ENCODE results near the gene SLC35A2. TPM values are rescaled to one million over a fixed set of nuclear protein-coding genes. Genes with fewer than 3 reads are reported as not detected.

The SLC35A2 gene
- 50.4 TPM for total RNA-seq

DNA sequence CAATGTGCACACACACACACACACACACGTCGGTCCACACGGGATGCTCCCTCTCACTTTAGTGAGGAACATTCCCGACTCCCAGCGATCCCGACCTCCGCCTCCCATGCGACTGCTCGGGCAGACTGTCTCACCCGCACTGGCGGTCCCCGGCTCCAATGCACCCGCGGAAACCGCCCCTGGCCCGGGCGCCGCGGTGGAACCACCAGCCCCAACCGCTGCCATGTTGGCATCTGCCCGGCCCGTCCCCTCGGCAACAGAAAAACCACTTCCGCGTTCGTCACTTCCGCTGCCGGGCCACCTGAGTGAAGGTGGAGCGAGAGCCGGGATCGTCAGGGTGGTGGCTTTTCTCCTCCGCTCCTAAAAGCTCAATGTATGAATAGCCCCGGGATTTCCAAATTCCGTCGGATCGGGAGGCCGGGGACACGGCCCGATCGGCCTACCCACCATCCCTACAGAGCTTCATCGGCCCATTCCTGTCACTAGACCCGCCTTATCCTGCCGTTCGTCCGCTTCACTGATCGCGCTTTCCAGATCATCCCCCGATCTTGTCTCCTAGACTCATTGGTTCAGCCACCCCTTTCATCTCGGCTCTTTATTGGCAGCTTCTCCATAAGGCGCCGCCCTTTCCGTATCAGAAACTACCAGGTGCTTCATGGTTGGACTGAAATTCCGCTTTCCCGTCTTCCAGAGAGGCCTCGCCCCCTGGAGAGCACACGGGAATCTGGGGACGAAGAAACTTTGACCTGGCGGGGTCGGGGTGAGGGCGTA is at the start of gene SLC35A2:
TSS of gene SLC35A2 (minus strand) at position 235 of the 771 bp plus-strand sequence. CDS start at position 225, 10 bp downstream.
- peak; percentile 80 for DNase-seq (ENCODE audit: low spot score)

- DNase-seq (ENCODE audit: low spot score): no peak
These were observed 48.8 kb upstream of the SLC35A2 start for GRCh38 chrX:48960291-48960690.

DNA sequence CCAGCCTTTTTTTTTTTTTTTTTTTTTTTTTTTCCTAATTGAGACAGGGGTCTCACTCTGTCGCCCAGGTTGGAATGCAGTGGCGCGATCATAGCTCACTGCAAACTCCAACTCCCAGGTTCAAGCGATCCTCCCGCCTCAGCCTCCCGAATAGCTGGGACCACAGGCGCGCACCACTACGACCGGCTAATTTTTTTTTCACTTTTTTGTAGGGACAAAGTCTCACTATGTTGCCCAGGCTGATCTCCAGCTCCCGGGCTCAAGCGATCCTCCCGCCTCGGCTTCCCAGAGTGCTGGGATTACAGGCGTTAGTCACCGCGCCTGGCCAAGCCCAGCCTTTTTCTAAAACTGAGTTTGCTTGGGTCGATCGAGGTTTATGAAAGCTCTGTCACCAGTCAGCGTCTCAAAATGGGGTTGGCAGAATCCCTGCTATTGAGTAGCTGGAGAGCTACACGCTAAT is 47.2 kb upstream of the SLC35A2 start:
- peak; percentile 41 for DNase-seq (ENCODE audit: low spot score)

GRCh38 chrX:48957827-48958634 is 46.6 kb upstream of the SLC35A2 start:
- DNase-seq (ENCODE audit: low spot score): peak; percentile 96

DNA sequence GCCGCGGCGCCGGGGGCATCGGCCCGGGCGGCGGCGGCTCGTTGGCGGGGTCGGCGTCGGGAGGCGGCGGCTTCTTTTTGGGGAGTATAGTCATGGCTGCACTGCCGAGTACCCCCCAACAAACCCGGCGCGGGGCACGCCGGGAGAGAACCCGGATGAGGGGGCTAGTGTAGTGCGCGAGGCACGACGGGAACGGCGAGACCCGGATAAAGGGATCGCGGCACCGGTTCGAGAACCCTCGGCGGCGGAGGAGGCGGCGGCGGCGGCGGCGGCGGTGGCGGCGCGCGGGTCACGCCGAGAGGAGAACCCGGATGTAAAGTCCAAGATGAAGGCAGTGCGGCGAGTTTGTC is 46.0 kb upstream of the SLC35A2 start, which contains the start of gene OTUD5:
TSS of gene OTUD5 (minus strand) at position 131 of the 350 bp plus-strand sequence. CDS start at position 94, 37 bp downstream.
- DNase-seq (ENCODE audit: low spot score): no peak

GRCh38 chrX:48956728-48957414 is 45.4 kb upstream of the SLC35A2 start:
- no peak for DNase-seq (ENCODE audit: low spot score)

DNA sequence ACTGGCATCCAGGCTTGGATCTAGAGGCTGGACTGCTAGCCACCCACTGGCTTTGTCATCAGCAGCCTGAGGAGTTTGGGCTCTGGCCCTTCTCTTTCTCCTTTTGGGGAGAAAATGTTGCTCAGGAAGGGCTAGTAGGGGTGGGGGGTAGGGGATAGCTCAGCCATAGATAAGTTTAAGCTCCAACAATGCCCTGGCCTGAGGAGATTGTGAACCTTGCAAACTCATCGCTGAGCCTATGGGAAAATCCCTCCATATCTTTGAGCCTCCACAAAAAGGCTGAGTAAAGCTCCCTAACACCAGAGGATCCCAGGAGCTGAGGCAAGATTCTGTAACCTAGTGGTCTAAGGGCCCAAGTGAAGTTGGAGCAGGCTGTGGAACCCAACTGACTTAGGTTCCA is 37.1 kb upstream of the SLC35A2 start:
- no peak for DNase-seq (ENCODE audit: low spot score)

DNA sequence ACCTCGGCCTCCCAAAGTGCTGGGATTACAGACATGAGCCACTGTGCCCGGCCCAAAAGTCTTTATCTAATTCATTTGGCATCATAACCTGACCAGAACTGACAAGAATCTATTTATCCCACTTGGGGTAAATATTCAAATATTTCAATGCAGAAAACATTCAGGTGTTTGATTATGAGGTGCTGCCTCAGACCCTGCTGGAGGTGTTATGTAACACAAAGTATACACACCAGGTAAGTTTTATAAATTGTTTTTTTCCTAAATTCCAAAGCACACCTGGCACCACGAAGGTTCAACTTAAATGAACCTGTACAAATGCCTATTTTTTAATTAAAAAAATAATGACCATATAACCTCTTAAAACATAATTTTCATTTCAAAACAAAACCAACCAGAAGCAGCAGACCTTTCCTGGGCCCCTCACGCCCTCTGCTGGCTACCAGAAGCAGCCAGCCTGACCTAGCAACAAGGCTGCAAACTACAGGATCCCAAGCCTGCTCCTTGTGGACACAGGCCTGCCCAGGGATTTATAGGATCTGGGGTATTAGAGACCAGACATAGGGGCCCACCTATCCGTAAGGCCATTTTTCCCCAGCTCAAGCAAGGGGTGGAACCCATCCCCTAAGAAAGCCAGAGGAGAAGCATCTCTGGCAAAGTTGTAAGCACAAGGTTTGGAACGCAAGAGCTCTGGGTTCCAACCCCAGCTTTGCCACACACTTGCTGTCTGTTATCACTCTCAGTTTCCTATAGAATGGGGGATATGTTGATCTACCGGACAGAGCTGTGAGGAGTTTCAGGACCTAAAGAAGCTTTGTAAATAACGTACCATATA is 34.3 kb upstream of the SLC35A2 start:
- peak; percentile 51 for DNase-seq (ENCODE audit: low spot score)

- no peak for DNase-seq (ENCODE audit: low spot score)
These were observed 31.4 kb upstream of the SLC35A2 start for GRCh38 chrX:48942895-48943294.

DNA sequence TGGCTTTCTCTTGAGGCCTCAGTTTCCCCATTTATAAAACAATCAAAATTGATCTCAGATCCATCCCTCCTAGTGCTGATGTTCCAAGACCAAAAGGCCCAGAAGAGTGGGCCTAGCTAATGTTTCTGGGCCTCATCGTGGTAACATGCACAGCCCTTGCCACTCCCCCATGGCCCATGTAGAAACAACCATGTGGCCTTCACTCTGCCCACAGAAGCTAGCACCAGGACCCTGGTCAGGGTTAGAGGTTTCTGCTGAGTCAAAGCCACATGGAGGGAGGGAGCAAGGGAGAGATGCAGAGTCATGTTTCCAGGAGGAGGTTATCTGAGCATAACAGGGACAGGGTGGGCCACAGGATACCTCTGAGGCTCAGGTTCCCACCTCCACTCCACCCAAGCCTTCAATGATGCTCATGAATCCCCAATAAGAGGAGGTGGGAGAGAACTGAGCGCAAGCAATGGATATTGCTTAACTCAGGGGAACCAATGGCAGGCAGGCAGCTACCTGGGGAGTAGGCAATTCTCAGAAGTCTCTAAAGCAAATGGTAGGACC is 29.0 kb upstream of the SLC35A2 start:
- DNase-seq (ENCODE audit: low spot score): no peak

DNA sequence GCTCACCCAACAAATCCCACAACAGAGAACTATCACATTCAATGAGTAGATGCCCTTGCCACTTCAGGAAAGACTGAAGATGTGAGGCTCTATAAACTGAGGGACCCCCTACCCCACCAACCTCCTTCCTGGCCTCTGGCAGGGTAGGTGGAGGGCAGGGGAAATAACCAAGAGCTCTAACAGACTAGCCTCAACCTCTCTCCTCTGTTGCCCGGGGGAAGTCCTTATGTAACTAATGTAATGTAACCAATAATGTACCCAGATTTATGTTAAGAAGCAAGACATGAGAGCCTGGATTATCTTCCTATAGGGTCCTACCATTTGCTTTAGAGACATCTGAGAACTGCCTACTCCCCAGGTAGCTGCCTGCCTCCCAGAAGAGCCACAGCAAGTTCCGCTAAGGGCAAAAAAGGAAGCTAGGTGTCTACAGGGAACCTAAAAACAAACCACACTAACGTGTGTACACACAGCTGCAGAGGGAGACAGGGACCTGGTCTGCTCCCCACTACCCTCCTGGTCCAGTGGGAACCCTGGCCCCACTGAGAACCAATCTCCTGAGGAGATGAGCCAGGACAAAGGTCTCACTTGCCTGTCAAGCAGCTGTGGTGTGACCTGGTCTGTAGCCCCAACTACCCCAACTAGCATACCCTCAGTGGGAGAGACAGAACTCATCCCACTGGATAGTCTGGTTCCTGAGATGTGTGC is 28.2 kb upstream of the SLC35A2 start:
- no peak for DNase-seq (ENCODE audit: low spot score)

GRCh38 chrX:48938721-48939425 is 27.4 kb upstream of the SLC35A2 start:
- DNase-seq (ENCODE audit: low spot score): no peak

DNA sequence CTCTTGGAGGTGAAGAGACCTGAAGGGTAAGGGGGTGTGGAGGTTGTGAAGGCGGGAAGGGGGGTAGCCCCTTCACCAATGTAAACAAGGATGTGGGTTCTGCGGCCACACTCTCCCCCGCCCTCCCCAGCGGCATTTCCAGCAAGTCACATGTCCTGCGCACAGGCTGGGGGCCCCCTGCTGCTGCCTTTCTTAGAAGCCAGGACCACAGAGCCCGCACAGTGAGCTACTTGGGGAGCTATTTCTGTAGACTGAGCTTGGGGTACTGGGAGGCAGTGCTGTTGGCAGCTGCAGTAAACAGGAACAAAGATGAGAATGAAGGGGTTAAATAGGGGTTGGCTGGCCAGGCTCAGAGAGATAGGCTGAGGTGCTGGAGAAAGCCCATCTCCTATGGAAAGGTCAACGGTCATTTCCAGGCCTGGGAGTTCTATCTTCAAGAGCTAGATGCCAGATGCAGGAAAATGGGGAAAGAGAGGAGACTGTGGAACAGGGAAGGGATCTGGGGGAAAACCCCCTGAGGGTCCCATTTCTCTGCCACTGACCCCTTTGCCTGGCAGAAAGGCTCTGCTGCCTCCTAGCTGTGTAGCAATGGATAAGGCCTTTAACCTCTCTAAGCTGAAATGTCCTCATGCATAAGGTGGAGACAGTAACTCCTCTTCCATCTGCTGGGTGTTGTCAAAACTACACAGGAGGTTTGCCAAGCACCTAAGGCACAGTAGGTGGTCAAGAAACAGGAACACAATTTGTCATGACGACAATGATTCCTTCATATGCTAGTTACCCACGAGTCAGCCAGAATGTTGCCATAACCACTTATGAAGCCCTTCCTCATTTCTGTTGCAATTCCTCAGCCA is 25.8 kb upstream of the SLC35A2 start:
- peak; percentile 65 for DNase-seq (ENCODE audit: low spot score)

- no peak for DNase-seq (ENCODE audit: low spot score)
These were observed 25.1 kb upstream of the SLC35A2 start for GRCh38 chrX:48936429-48937053.

GRCh38 chrX:48935301-48935670 is 23.8 kb upstream of the SLC35A2 start:
- DNase-seq (ENCODE audit: low spot score): no peak

DNA sequence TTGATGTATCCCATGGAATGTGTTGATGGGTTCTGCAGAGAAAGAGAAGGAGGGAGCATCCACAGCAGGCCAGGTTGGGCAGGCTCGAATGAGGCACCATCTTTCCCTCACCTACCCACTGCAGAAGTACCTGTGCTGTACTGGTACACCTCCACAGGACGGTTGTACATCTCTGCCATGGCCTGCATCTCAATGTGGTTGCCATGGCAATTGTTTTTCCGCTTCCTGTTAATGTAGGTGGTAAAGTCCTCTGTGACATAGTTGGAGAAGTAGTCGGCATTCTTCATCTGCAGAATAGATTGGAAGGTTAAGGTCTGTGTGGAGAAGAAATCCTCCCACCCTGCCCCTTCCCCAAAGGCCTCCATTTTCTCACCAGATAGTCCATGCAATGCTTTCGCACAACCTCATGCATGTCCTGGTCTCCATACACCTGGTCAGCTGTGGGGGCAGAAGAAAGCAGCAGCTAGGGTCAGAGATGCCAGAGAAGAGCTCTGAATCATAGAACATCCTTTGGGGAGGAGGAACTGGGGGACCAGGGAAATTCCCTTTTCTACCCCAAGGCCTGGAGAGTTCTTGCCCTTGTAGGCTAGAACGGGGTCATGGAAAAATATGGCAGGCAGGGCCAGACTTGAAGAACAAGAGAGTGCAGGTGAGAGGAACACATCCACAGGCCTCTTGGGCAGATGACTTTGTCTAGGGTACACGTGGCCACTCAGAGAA is 23.3 kb upstream of the SLC35A2 start:
- DNase-seq (ENCODE audit: low spot score): no peak

DNA sequence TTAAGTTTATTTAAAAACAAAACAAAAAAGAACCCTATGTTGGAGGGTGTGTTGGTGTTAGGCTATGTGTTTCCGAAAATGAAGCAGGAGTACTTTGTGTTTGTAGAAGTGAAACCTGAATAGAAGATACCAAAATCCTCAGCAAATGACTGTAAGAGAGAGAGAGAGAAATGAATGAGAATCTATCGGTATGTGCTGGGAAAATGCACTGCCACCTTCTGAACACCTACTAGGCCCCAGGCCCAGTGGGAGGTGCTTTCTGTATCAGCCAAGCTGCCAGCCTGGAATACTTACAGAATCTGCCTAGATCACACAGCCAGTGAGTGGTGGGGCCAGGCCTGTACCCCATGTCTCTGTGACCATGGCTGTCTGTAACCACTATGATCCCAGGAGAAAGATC is 22.3 kb upstream of the SLC35A2 start:
- no peak for DNase-seq (ENCODE audit: low spot score)
